Measurements from ENCODE around the gene SH2B2. TPM values are rescaled to one million over a fixed set of nuclear protein-coding genes. Genes with fewer than 3 reads are reported as not detected.

Gene SH2B2
- total RNA-seq, 2 experiments from 2014 or later: 0.77 to 0.95 TPM

DNA sequence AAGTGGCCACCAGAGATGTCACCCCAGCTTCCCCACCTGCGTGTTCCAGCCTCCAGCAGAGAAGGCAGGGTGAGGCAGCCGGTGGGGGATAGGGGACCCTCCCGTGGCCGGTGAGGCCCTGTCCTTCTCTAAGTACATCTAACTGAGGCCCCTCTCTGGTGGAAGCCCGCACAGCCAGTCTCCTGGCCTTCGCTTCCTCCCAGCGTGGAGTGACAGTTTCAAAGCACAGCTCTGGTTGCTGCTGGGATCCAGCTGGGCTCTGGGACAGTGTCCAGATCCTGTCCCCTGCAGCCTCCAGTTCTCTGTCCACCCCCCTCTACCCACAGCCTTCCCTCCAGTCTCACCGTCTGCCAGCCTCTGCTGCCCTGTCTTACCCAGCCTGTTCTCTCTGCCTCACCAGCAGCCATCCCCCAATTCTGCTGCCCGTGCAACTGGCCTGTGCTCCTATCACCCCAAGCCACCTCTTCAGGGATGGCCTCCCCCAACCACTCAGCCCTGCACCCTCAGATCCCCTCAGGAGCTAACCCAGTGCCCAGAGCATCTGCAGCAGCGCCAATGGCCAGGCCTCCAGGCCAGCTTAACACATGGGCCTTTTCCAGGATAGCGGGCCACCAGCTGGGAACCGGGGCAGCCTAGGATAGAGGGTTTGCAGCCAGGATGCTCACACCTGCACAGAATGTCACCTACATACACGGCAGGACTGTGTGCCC is 16.3 kb upstream of the SH2B2 start:
- H3K9me3 Mint-ChIP-seq: no peaks in the 10 kb centered on the region
- H3K4me3 Mint-ChIP-seq: no peak overlapping the region
- no peak for TF ChIP-seq CTCF (IDR thresholded peaks at IDR 0.05)
- no peaks in the 10 kb centered on the region for H3K36me3 Mint-ChIP-seq (ENCODE audit: low read depth)
- no peaks in the 10 kb centered on the region for H3K27me3 Mint-ChIP-seq
- H3K4me3 ChIP-seq (ENCODE audit: low read length): no peak overlapping the region
- POLR2A ChIA-PET: no interaction called here
- CTCF ChIA-PET: no interaction called here
- no peaks in the 10 kb centered on the region for H3K36me3 ChIP-seq (ENCODE audit: insufficient read depth, low read length)
- no peak overlapping the region for H3K27ac ChIP-seq (ENCODE audit: low read depth in 1 of 2, low read length in 2 of 2)
- intact Hi-C loops (cut with DNase I, micrococcal nuclease): loop anchor here in 1 of 2 experiments (5.0 kb wide), 1 partner anchor 908 kb away; the partner anchor contains the start of gene COL26A1
- peaks cover 4% of the 10 kb centered on the region for H3K4me1 ChIP-seq (ENCODE audit: insufficient read depth, low read length)
- no peak overlapping the region for H3K27ac Mint-ChIP-seq
- no peaks in the 10 kb centered on the region for H3K9me3 ChIP-seq (ENCODE audit: control insufficient read depth in 1 of 2, insufficient read depth in 1 of 2, low read length in 2 of 2)
- no peaks in the 10 kb centered on the region for H3K27me3 ChIP-seq (ENCODE audit: control insufficient read depth in 1 of 2, insufficient read depth in 2 of 2, low read length in 2 of 2)
- no peak for DNase-seq
- H3K4me1 Mint-ChIP-seq (ENCODE audit: low read depth): no peaks in the 10 kb centered on the region
- no peak for ATAC-seq (ENCODE audit: poor library complexity)

- intact Hi-C loops (cut with DNase I, micrococcal nuclease): loop anchor here in 1 of 2 experiments (5.0 kb wide), 1 partner anchor 909 kb away; the partner anchor contains the start of gene COL26A1
- Histone ChIP-seq H3K27me3 (ENCODE audit: control insufficient read depth in 1 of 2, insufficient read depth in 2 of 2, low read length in 2 of 2) (no peaks in the 10 kb centered on the region), H3K36me3 (ENCODE audit: insufficient read depth, low read length) (no peaks in the 10 kb centered on the region), H3K9me3 (ENCODE audit: control insufficient read depth in 1 of 2, insufficient read depth in 1 of 2, low read length in 2 of 2) (no peaks in the 10 kb centered on the region), H3K27ac (ENCODE audit: low read depth in 1 of 2, low read length in 2 of 2) (no peak overlapping the region), H3K4me3 (ENCODE audit: low read length) (no peak overlapping the region), H3K4me1 (ENCODE audit: insufficient read depth, low read length) (peaks cover 4% of the 10 kb centered on the region)
- H3K36me3 Mint-ChIP-seq (ENCODE audit: low read depth): no peaks in the 10 kb centered on the region
- CTCF ChIA-PET: no interaction called here
- no peak overlapping the region for H3K4me3 Mint-ChIP-seq
- TF ChIP-seq CTCF (IDR thresholded peaks at IDR 0.05): no peak
- ATAC-seq (ENCODE audit: poor library complexity) (no peak), DNase-seq (no peak)
- H3K9me3 Mint-ChIP-seq: no peaks in the 10 kb centered on the region
- POLR2A ChIA-PET: no interaction called here
- H3K4me1 Mint-ChIP-seq (ENCODE audit: low read depth): no peaks in the 10 kb centered on the region
- H3K27ac Mint-ChIP-seq: no peak overlapping the region
- H3K27me3 Mint-ChIP-seq: no peaks in the 10 kb centered on the region
These were observed 15.4 kb upstream of the SH2B2 start for GRCh38 chr7:102271158-102271798.

- no peaks in the 10 kb centered on the region for H3K27me3 ChIP-seq (ENCODE audit: control insufficient read depth in 1 of 2, insufficient read depth in 2 of 2, low read length in 2 of 2)
- ChIA-PET CTCF (no interaction called here), POLR2A (no interaction called here)
- DNase-seq (peak; percentile 61 to 84 (median 72)), ATAC-seq (ENCODE audit: poor library complexity) (peak; percentile 68)
- H3K9me3 ChIP-seq (ENCODE audit: control insufficient read depth in 1 of 2, insufficient read depth in 1 of 2, low read length in 2 of 2): no peaks in the 10 kb centered on the region
- H3K27ac ChIP-seq (ENCODE audit: low read depth in 1 of 2, low read length in 2 of 2): no peak overlapping the region
- Mint-ChIP-seq H3K27me3 (no peaks in the 10 kb centered on the region), H3K4me3 (no peak overlapping the region), H3K27ac (no peak overlapping the region), H3K9me3 (no peaks in the 10 kb centered on the region), H3K4me1 (ENCODE audit: low read depth) (no peaks in the 10 kb centered on the region), H3K36me3 (ENCODE audit: low read depth) (no peaks in the 10 kb centered on the region)
- intact Hi-C loops (cut with DNase I, micrococcal nuclease): loop anchor here (1.0 to 5.0 kb wide), 4 partner anchors 584 to 910 kb away; partner anchors contain the start of gene COL26A1 (in 1 of the 2)
- H3K4me3 ChIP-seq (ENCODE audit: low read length): no peak overlapping the region
- TF ChIP-seq CTCF (IDR thresholded peaks at IDR 0.05): peak; percentile 94
- no peaks in the 10 kb centered on the region for H3K36me3 ChIP-seq (ENCODE audit: insufficient read depth, low read length)
- H3K4me1 ChIP-seq (ENCODE audit: insufficient read depth, low read length): peaks cover 4% of the 10 kb centered on the region
These were observed 14.4 kb upstream of the SH2B2 start for GRCh38 chr7:102272075-102272916.
